IMR-90 (cell line): ENCODE results near the gene OR10K1. TPM values are rescaled to one million over a fixed set of nuclear protein-coding genes. Genes with fewer than 3 reads are reported as not detected.

Source experiments
- ATAC-seq: fragments of 200-7000 bp; cut with Tn5 transposase; 2 replicates; pipeline ENCODE4 v1.9.1; 2020; ENCODE audit warnings: low read depth, mild to moderate bottlenecking, moderate library complexity
- BruUV-seq: library from RNA; stranded (reverse); fragments of 400-500 nt; replicated peaks from 2 replicates; lab custom pipeline; 2021; lab: Mats Ljungman, UMichigan
- CTCF ChIA-PET: fragments of 300-600 bp; formaldehyde crosslinking; extraction: SDS; loops from one replicate; lab custom pipeline; 2021; ENCODE audit warnings: antibody characterized with exemption; lab: Yijun Ruan, JAX
- POLR2A ChIA-PET: fragments of 300-600 bp; sonication (Branson Sonifier 250); formaldehyde crosslinking; loops from one replicate; lab custom pipeline; 2022; ENCODE audit warnings: antibody characterized with exemption; ENCODE audit not compliant: unreplicated experiment; lab: Charles Lee
- DNase-seq: peaks from one replicate; pipeline ENCODE4 v3.0.0; 2013
- H2AFZ ChIP-seq: replicated peaks from 2 replicates; pipeline ENCODE3; 2013; ENCODE audit warnings: low read length, mild to moderate bottlenecking; ENCODE audit not compliant: poor library complexity
- H2AK5ac ChIP-seq: 2 replicates; pipeline ENCODE4 v1.6.1; 2013; ENCODE audit warnings: low read depth, low read length, inconsistent platforms
- H2AK9ac ChIP-seq: replicated peaks from 2 replicates; pipeline ENCODE3; 2013; ENCODE audit warnings: mild to moderate bottlenecking, low read depth, low read length, moderate library complexity; ENCODE audit not compliant: poor library complexity
- H2BK120ac ChIP-seq: 2 replicates; pipeline ENCODE4 v1.6.1; 2013; ENCODE audit warnings: low read depth, low read length, inconsistent platforms
- H2BK15ac ChIP-seq: 3 replicates; pipeline ENCODE4 v1.6.1; 2013; ENCODE audit warnings: low read depth, low read length, inconsistent platforms
- H2BK20ac ChIP-seq: 2 replicates; pipeline ENCODE4 v1.6.1; 2013; ENCODE audit warnings: low read depth, mild to moderate bottlenecking, inconsistent platforms, low read length, moderate library complexity
- H2BK5ac ChIP-seq: 2 replicates; pipeline ENCODE4 v1.6.1; 2013; ENCODE audit warnings: mild to moderate bottlenecking, low read depth, low read length, inconsistent platforms; ENCODE audit not compliant: poor library complexity, severe bottlenecking
- H3K14ac ChIP-seq: replicated peaks from 2 replicates; pipeline ENCODE4 v1.6.1; 2013; ENCODE audit warnings: low read depth, low read length, inconsistent platforms
- H3K18ac ChIP-seq: 2 replicates; pipeline ENCODE4 v1.6.1; 2013; ENCODE audit warnings: low read depth, low read length, control low read depth
- H3K23ac ChIP-seq: 2 replicates; pipeline ENCODE4 v1.6.1; 2013; ENCODE audit warnings: low read depth, low read length, inconsistent platforms
- H3K27ac ChIP-seq: 2 replicates; pipeline ENCODE4 v1.5.1; 2013; ENCODE audit warnings: mild to moderate bottlenecking, control low read depth, low read length; ENCODE audit not compliant: insufficient read depth
- H3K27me3 ChIP-seq: 2 replicates; pipeline ENCODE4 v1.6.1; 2013; ENCODE audit warnings: low read length; ENCODE audit not compliant: control insufficient read depth, insufficient read depth
- H3K36me3 ChIP-seq: 2 replicates; pipeline ENCODE4 v1.6.1; 2013; ENCODE audit warnings: low read length, mixed read lengths; ENCODE audit not compliant: control insufficient read depth, insufficient read depth
- H3K4ac ChIP-seq: 2 replicates; pipeline ENCODE4 v1.6.1; 2013; ENCODE audit warnings: low read depth, low read length, inconsistent platforms
- H3K4me1 ChIP-seq: 2 replicates; pipeline ENCODE4 v1.6.1; 2013; ENCODE audit warnings: low read length, mixed read lengths; ENCODE audit not compliant: control insufficient read depth, insufficient read depth
- H3K4me2 ChIP-seq: 2 replicates; pipeline ENCODE4 v1.6.1; 2013; ENCODE audit warnings: low read depth, mild to moderate bottlenecking, control low read depth, low read length, moderate library complexity
- H3K4me3 ChIP-seq: 2 replicates; pipeline ENCODE4 v1.5.1; 2013; ENCODE audit warnings: low read depth, mild to moderate bottlenecking, control low read depth, low read length, moderate library complexity; ENCODE audit not compliant: insufficient read depth
- H3K56ac ChIP-seq: 2 replicates; pipeline ENCODE4 v1.6.1; 2013; ENCODE audit warnings: low read length, inconsistent platforms; ENCODE audit not compliant: insufficient read depth; ENCODE audit errors: extremely low read depth
- H3K79me1 ChIP-seq, 2 experiments: 2 replicates each; pipeline ENCODE4 v1.6.1; 2013; ENCODE audit warnings: low read length in 2 of 2, inconsistent platforms in 1 of 2, low read depth in 1 of 2
- H3K9ac ChIP-seq: 2 replicates; pipeline ENCODE4 v1.6.1; 2013; ENCODE audit warnings: low read depth, low read length, control low read depth
- H3K9me1 ChIP-seq: 2 replicates; pipeline ENCODE4 v1.6.1; 2013; ENCODE audit warnings: low read length, inconsistent platforms; ENCODE audit not compliant: insufficient read depth
- H3K9me3 ChIP-seq: 2 replicates; pipeline ENCODE4 v1.6.1; 2013; ENCODE audit warnings: low read length; ENCODE audit not compliant: control insufficient read depth, insufficient read depth
- H4K20me1 ChIP-seq: 2 replicates; pipeline ENCODE4 v1.6.1; 2013; ENCODE audit warnings: low read length, inconsistent platforms; ENCODE audit not compliant: insufficient read depth
- H4K5ac ChIP-seq: 2 replicates; pipeline ENCODE4 v1.6.1; 2013; ENCODE audit warnings: mild to moderate bottlenecking, low read depth, low read length, control low read depth
- H4K8ac ChIP-seq, 2 experiments: 2 replicates each; pipeline ENCODE4 v1.6.1; 2013; ENCODE audit warnings: low read depth in 2 of 2, low read length in 2 of 2, control low read depth in 1 of 2, inconsistent platforms in 1 of 2
- H4K91ac ChIP-seq: 2 replicates; pipeline ENCODE4 v1.6.1; 2013; ENCODE audit warnings: low read depth, low read length, inconsistent platforms; ENCODE audit not compliant: insufficient read depth
- BHLHE40 ChIP-seq: fragments of 150-350 bp; IDR thresholded peaks from 2 replicates; pipeline ENCODE4 v1.6.1; 2016; ENCODE audit warnings: mild to moderate bottlenecking, low read depth, low read length
- CEBPB ChIP-seq: IDR thresholded peaks from 2 replicates; pipeline ENCODE4 v1.6.1; 2012; ENCODE audit warnings: low read depth, low read length, improper control_type of control experiment
- CHD1 ChIP-seq: IDR thresholded peaks from 2 replicates; pipeline ENCODE4 v1.6.1; 2012; ENCODE audit warnings: low read depth, low read length, improper control_type of control experiment
- FOS ChIP-seq: fragments of 150-350 bp; IDR thresholded peaks from 2 replicates; pipeline ENCODE4 v1.6.1; 2016; ENCODE audit warnings: low read depth, low read length
- MAFK ChIP-seq: IDR thresholded peaks from 2 replicates; pipeline ENCODE4 v1.6.1; 2012; ENCODE audit warnings: low read depth, low read length, improper control_type of control experiment
- MAZ ChIP-seq: IDR thresholded peaks from 2 replicates; pipeline ENCODE4 v1.6.1; 2012; ENCODE audit warnings: low read depth, mild to moderate bottlenecking, low read length, improper control_type of control experiment, moderate library complexity, borderline replicate concordance
- MXI1 ChIP-seq: IDR thresholded peaks from 2 replicates; pipeline ENCODE4 v1.6.1; 2012; ENCODE audit warnings: low read depth, mild to moderate bottlenecking, low read length, moderate library complexity, borderline replicate concordance
- NFE2L2 ChIP-seq: fragments of 150-350 bp; IDR thresholded peaks from 2 replicates; pipeline ENCODE4 v1.6.1; 2016; ENCODE audit warnings: low read depth, mild to moderate bottlenecking, low read length
- POLR2A ChIP-seq: IDR thresholded peaks from 2 replicates; pipeline ENCODE4 v1.6.1; 2012; ENCODE audit warnings: mild to moderate bottlenecking, low read depth, low read length
- RAD21 ChIP-seq: IDR thresholded peaks from 2 replicates; pipeline ENCODE4 v1.6.1; 2012; ENCODE audit warnings: low read length, improper control_type of control experiment
- RCOR1 ChIP-seq: IDR thresholded peaks from 2 replicates; pipeline ENCODE4 v1.6.1; 2012; ENCODE audit warnings: mild to moderate bottlenecking, low read length, improper control_type of control experiment; ENCODE audit not compliant: insufficient replicate concordance
- SMC3 ChIP-seq: fragments of 150-350 bp; IDR thresholded peaks from 2 replicates; pipeline ENCODE4 v1.6.1; 2016; ENCODE audit warnings: low read depth, mild to moderate bottlenecking, antibody characterized with exemption, low read length, moderate library complexity
- WGBS, 2 experiments: methylation state at CpG; one replicate each; pipeline versions ENCODE4 v1.1.5 to v1.1.7; 2013; ENCODE audit warnings: missing lambda C conversion rate in 2 of 2; ENCODE audit not compliant: insufficient read length in 1 of 2; ENCODE audit errors: extremely low coverage in 2 of 2; 5-methylcytosine and 5-hydroxymethylcytosine counted together
- dilution Hi-C: fragments of 300-500 bp; cut with HindIII; formaldehyde crosslinking; loops from one replicate; pipeline ENCODE4 v1.14.3; 2018; ENCODE audit warnings: low sequenced_read_pairs; ENCODE audit not compliant: unreplicated experiment
- in situ Hi-C: fragments of 300-500 bp; cut with MboI; formaldehyde crosslinking; loops from 3 replicates; pipeline ENCODE4 v1.14.3; 2019; ENCODE audit warnings: low sequenced_read_pairs, inconsistent platforms, mixed read lengths
- intact Hi-C: fragments of 100-400 bp; cut with micrococcal nuclease; formaldehyde crosslinking; loops from 2 replicates; pipeline ENCODE4 v1.10.0; 2022
- polyA plus RNA-seq, 3 experiments: library from polyadenylated mRNA; depleted of rRNA; stranded (reverse); fragments of >200 nt; gene quantifications; 2 replicates each; pipeline ENCODE4 v1.2.3, GENCODE V29; 2012; ENCODE audit warnings: low replicate concordance in 1 of 3
- total RNA-seq: library from RNA; depleted of rRNA; stranded (reverse); fragments of >200 nt; gene quantifications from 2 replicates; pipeline ENCODE4 v1.2.3, GENCODE V29; 2012
- TF ChIP-seq, protein P1 (sequence below): fragments of 150-350 bp; IDR thresholded peaks from 2 replicates; pipeline ENCODE4 v1.6.1; 2016; ENCODE audit warnings: low read depth, mild to moderate bottlenecking, low read length, moderate library complexity, borderline replicate concordance
- TF ChIP-seq, protein P2 (sequence below): fragments of 150-350 bp; IDR thresholded peaks from 2 replicates; pipeline ENCODE4 v1.6.1; 2017; ENCODE audit warnings: mild to moderate bottlenecking, antibody characterized with exemption, low read length, low read depth
- TF ChIP-seq, protein P3 (sequence below): conservative IDR thresholded peaks from 2 replicates; pipeline ENCODE4 v1.5.1; 2012; ENCODE audit warnings: mild to moderate bottlenecking, low read depth, low read length, improper control_type of control experiment

The OR10K1 gene
- total and polyA plus RNA-seq, 2 of the 4 experiments (the other 2 are of a cell fraction), result not detected

- Histone ChIP-seq H3K27me3 (no peaks in the 10 kb centered on the region), H3K9me3 (no peaks in the 10 kb centered on the region), H2BK5ac (no peak overlapping the region), H2BK20ac (no peak overlapping the region), H3K9ac (no peak overlapping the region), H3K27ac (no peak overlapping the region), H3K9me1 (no peaks in the 10 kb centered on the region), H4K8ac (no peak overlapping the region), H4K5ac (no peak overlapping the region), H3K4me2 (no peak overlapping the region), H2BK120ac (no peak overlapping the region), H4K20me1 (no peaks in the 10 kb centered on the region), H3K4me3 (no peak overlapping the region), H3K14ac (no peak overlapping the region), H3K18ac (no peak overlapping the region), H2AK5ac (no peak overlapping the region), H3K23ac (no peak overlapping the region), H3K4ac (no peak overlapping the region), H3K36me3 (no peaks in the 10 kb centered on the region), H3K4me1 (no peaks in the 10 kb centered on the region), H2BK15ac (no peak overlapping the region), H4K91ac (no peak overlapping the region), H2AK9ac (no peak overlapping the region), H2AFZ (no peak overlapping the region), H3K56ac (no peak overlapping the region), H3K79me1 (no peaks in the 10 kb centered on the region)
- WGBS, 2 experiments, result no CpG with 5 or more reads among the region's 2 CpGs
- ChIA-PET CTCF (no interaction called here), POLR2A (no interaction called here)
- BruUV-seq, result no TSS peak
- no peak for DNase-seq
- in situ Hi-C loops (no loop called here), intact Hi-C loops (no loop called here), dilution Hi-C loops (no loop called here)
- TF ChIP-seq RCOR1 (no peak), MXI1 (no peak), MAFK (no peak), CEBPB (no peak), NFE2L2 (no peak), RAD21 (no peak), FOS (no peak), MAZ (no peak), CHD1 (no peak), BHLHE40 (no peak), POLR2A (no peak), SMC3 (no peak)
- TF ChIP-seq, protein P1, sequence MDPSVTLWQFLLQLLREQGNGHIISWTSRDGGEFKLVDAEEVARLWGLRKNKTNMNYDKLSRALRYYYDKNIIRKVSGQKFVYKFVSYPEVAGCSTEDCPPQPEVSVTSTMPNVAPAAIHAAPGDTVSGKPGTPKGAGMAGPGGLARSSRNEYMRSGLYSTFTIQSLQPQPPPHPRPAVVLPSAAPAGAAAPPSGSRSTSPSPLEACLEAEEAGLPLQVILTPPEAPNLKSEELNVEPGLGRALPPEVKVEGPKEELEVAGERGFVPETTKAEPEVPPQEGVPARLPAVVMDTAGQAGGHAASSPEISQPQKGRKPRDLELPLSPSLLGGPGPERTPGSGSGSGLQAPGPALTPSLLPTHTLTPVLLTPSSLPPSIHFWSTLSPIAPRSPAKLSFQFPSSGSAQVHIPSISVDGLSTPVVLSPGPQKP, result no peak
- TF ChIP-seq, protein P2, sequence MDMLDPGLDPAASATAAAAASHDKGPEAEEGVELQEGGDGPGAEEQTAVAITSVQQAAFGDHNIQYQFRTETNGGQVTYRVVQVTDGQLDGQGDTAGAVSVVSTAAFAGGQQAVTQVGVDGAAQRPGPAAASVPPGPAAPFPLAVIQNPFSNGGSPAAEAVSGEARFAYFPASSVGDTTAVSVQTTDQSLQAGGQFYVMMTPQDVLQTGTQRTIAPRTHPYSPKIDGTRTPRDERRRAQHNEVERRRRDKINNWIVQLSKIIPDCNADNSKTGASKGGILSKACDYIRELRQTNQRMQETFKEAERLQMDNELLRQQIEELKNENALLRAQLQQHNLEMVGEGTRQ, result no peak
- TF ChIP-seq, protein P3, sequence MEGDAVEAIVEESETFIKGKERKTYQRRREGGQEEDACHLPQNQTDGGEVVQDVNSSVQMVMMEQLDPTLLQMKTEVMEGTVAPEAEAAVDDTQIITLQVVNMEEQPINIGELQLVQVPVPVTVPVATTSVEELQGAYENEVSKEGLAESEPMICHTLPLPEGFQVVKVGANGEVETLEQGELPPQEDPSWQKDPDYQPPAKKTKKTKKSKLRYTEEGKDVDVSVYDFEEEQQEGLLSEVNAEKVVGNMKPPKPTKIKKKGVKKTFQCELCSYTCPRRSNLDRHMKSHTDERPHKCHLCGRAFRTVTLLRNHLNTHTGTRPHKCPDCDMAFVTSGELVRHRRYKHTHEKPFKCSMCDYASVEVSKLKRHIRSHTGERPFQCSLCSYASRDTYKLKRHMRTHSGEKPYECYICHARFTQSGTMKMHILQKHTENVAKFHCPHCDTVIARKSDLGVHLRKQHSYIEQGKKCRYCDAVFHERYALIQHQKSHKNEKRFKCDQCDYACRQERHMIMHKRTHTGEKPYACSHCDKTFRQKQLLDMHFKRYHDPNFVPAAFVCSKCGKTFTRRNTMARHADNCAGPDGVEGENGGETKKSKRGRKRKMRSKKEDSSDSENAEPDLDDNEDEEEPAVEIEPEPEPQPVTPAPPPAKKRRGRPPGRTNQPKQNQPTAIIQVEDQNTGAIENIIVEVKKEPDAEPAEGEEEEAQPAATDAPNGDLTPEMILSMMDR, result no peak
- ATAC-seq, result no peak
These were observed 34.7 kb downstream of the OR10K1 start for GRCh38 chr1:158496374-158496773.
